SK-N-DZ (cell line): Measurements from ENCODE around the gene PDCD7.
"Not testable (repeated sequence)": the region's sequence is repeated elsewhere in the genome, so short reads cannot be mapped to it uniquely, and the experiment has no call there.

ENCODE experiments used
- DNase-seq: peaks from one replicate; pipeline ENCODE4 v3.0.0-alpha.2; 2015; ENCODE audit warnings: low spot score

The PDCD7 gene

GRCh38 chr15:65115542-65115941 is 18.1 kb downstream of the PDCD7 start:
- DNase-seq: no peak

GRCh38 chr15:65115086-65115485 is 18.5 kb downstream of the PDCD7 start, which contains the start of gene UBAP1L:
TSS of gene UBAP1L (minus strand) at chr15:65115200. CDS start at chr15:65106215, 8,985 bp downstream.
- DNase-seq: no peak

GRCh38 chr15:65110676-65111292 is 22.8 kb downstream of the PDCD7 start:
- no peak for DNase-seq

- no peak for DNase-seq
Measured at GRCh38 chr15:65106011-65106590, 27.5 kb downstream of the PDCD7 start.

- DNase-seq: no peak
Measured at GRCh38 chr15:65105038-65105437, 28.6 kb downstream of the PDCD7 start.

GRCh38 chr15:65102912-65103311 is 30.7 kb downstream of the PDCD7 start:
- DNase-seq: no peak

- no peak for DNase-seq
Measured at GRCh38 chr15:65101891-65102708, 31.5 kb downstream of the PDCD7 start.

- DNase-seq: no peak
Measured at GRCh38 chr15:65101411-65101890, 32.2 kb downstream of the PDCD7 start.

- no peak for DNase-seq
Measured at GRCh38 chr15:65100442-65100841, 33.2 kb downstream of the PDCD7 start.

GRCh38 chr15:65099801-65100200 is 33.8 kb downstream of the PDCD7 start:
- DNase-seq: not testable (repeated sequence)

GRCh38 chr15:65099336-65099735 is 34.3 kb downstream of the PDCD7 start:
- no peak for DNase-seq

- no peak for DNase-seq
Measured at GRCh38 chr15:65097651-65098263, 35.9 kb downstream of the PDCD7 start.

- no peak for DNase-seq
Measured at GRCh38 chr15:65096481-65097385, 36.9 kb downstream of the PDCD7 start.

- DNase-seq: no peak
Measured at GRCh38 chr15:65095747-65096104, 37.9 kb downstream of the PDCD7 start.

- no peak for DNase-seq
Measured at GRCh38 chr15:65095011-65095746, 38.4 kb downstream of the PDCD7 start.

- no peak for DNase-seq
Measured at GRCh38 chr15:65094294-65094995, 39.2 kb downstream of the PDCD7 start.

- not testable (repeated sequence) for DNase-seq
Measured at GRCh38 chr15:65093793-65094170, 39.8 kb downstream of the PDCD7 start.

- no peak for DNase-seq
Measured at GRCh38 chr15:65092911-65093792, 40.5 kb downstream of the PDCD7 start.
